ENCODE results near the gene DPP8. TPM values are rescaled to one million over a fixed set of nuclear protein-coding genes. Genes with fewer than 3 reads are reported as not detected.

DPP8 gene
- total and polyA plus RNA-seq, 2 experiments from 2014 or later, result 21.7 to 33.5 TPM

GRCh38 chr15:65434201-65434600, 83.3 kb downstream of the DPP8 start:
- Histone ChIP-seq H2AFZ (no peak overlapping the region), H3K4me1 (ENCODE audit: insufficient read depth) (no peaks in the 10 kb centered on the region; the same call in 1 of the 2 replicates), H3K4me2 (no peak overlapping the region), H3K4me3 (no peak overlapping the region), H3F3A (replicated peaks; ENCODE audit: low read depth) (no peaks in the 10 kb centered on the region), H3K27me3 (ENCODE audit: insufficient read depth) (no peaks in the 10 kb centered on the region), H3K9me2 (ENCODE audit: insufficient read depth) (no peaks in the 10 kb centered on the region), H3K79me2 (replicated peaks; ENCODE audit: insufficient read depth) (no peaks in the 10 kb centered on the region), H3K36me3 (ENCODE audit: insufficient read depth) (no peaks in the 10 kb centered on the region), H4K20me1 (replicated peaks; ENCODE audit: insufficient read depth) (no peaks in the 10 kb centered on the region), H3K27ac (ENCODE audit: low read depth) (no peak overlapping the region)
- Mint-ChIP-seq H3K27ac (no peak overlapping the region), H3K9me3 (no peaks in the 10 kb centered on the region), H3K27me3 (ENCODE audit: insufficient read depth, low read depth, poor library complexity) (peaks cover 3% of the 10 kb centered on the region), H3K4me1 (peaks cover 3% of the 10 kb centered on the region; the same call in 2 of the 3 replicates), H3K36me3 (ENCODE audit: low read depth) (no peaks in the 10 kb centered on the region), H3K4me3 (no peak overlapping the region)
- ATAC-seq (no peak), DNase-seq (ENCODE audit: low spot score) (no peak)
- TF ChIP-seq JUNB (IDR thresholded peaks at IDR 0.05; ENCODE audit: unreplicated experiment), result no peak
- TF ChIP-seq STAT1 (IDR thresholded peaks at IDR 0.05; ENCODE audit: unreplicated experiment), result no peak

- H3K4me1 Mint-ChIP-seq, result no peaks in the 10 kb centered on the region
- H4K20me1 ChIP-seq (replicated peaks; ENCODE audit: insufficient read depth), result no peaks in the 10 kb centered on the region
- no peak overlapping the region for H3K4me3 Mint-ChIP-seq
- ATAC-seq, result no peak
- no peak overlapping the region for H3K27ac ChIP-seq (ENCODE audit: low read depth)
- no peaks in the 10 kb centered on the region for H3K79me2 ChIP-seq (replicated peaks; ENCODE audit: insufficient read depth)
- no peak overlapping the region for H3K4me3 ChIP-seq
- no peak for TF ChIP-seq ZNF462 (CRISPR knock-in tag; IDR thresholded peaks at IDR 0.05)
- no peak for TF ChIP-seq STAT1 (IDR thresholded peaks at IDR 0.05; ENCODE audit: unreplicated experiment)
- TF ChIP-seq CREB1 (CRISPR knock-in tag; IDR thresholded peaks at IDR 0.05; ENCODE audit: low read depth), result no peak
- no peak for TF ChIP-seq POLR2AphosphoS5 (IDR thresholded peaks at IDR 0.05; ENCODE audit: low read depth)
- TF ChIP-seq CTCF (conservative IDR thresholded peaks at IDR 0.05; ENCODE audit: low read depth in 2 of 2), result no peak
- no peak for TF ChIP-seq NANOG (IDR thresholded peaks at IDR 0.05; ENCODE audit: borderline replicate concordance)
- no peak for TF ChIP-seq ETS1 (IDR thresholded peaks at IDR 0.05)
- no peak for TF ChIP-seq EZH2 (IDR thresholded peaks at IDR 0.05; ENCODE audit: low read depth, unreplicated experiment)
- no peak for TF ChIP-seq EZH2phosphoT487 (IDR thresholded peaks at IDR 0.05; ENCODE audit: unreplicated experiment)
- TF ChIP-seq ZNF331 (CRISPR knock-in tag; IDR thresholded peaks at IDR 0.05; ENCODE audit: low read depth), result no peak
- no peak for TF ChIP-seq JUNB (IDR thresholded peaks at IDR 0.05; ENCODE audit: unreplicated experiment)
- TF ChIP-seq ZNF114 (CRISPR knock-in tag; IDR thresholded peaks at IDR 0.05), result no peak
- no peaks in the 10 kb centered on the region for H3K36me3 Mint-ChIP-seq (ENCODE audit: low read depth)
- no peaks in the 10 kb centered on the region; the same call in 1 of the 2 replicates for H3K4me1 ChIP-seq (ENCODE audit: insufficient read depth)
- peaks cover 3% of the 10 kb centered on the region for H3K27me3 Mint-ChIP-seq (ENCODE audit: insufficient read depth, low read depth, poor library complexity)
- H3K27ac Mint-ChIP-seq, result no peak overlapping the region
- H3K4me2 ChIP-seq, result no peak overlapping the region
- H3K9me3 Mint-ChIP-seq, result no peaks in the 10 kb centered on the region
- DNase-seq (ENCODE audit: low spot score), result no peak
- no peaks in the 10 kb centered on the region for H3K9me2 ChIP-seq (ENCODE audit: insufficient read depth)
- H3F3A ChIP-seq (replicated peaks; ENCODE audit: low read depth), result no peaks in the 10 kb centered on the region
- no peaks in the 10 kb centered on the region for H3K27me3 ChIP-seq (ENCODE audit: insufficient read depth)
- no peaks in the 10 kb centered on the region for H3K36me3 ChIP-seq (ENCODE audit: insufficient read depth)
- no peak overlapping the region for H2AFZ ChIP-seq
Observed at GRCh38 chr15:65431731-65432130, 85.8 kb downstream of the DPP8 start.
